Anterior cingulate cortex (tissue), 58 donors: Measurements from ENCODE around the gene IRGM.
"Not testable (repeated sequence)": the region's sequence is repeated elsewhere in the genome, so short reads cannot be mapped to it uniquely, and the experiment has no call there.

Source experiments
- DNase-seq, 58 donors: peaks; one replicate each; lab custom pipeline; 2025; lab: John Stamatoyannopoulos, UW

Gene IRGM

GRCh38 chr5:150846308-150846653 lies at the start of gene IRGM:
IRGM (plus strand) TSS chr5:150846521; CDS start chr5:150848124, 1,603 bp downstream.
- not testable (repeated sequence) for DNase-seq

GRCh38 chr5:150797384-150797783 lies 48.9 kb upstream of the IRGM start:
- no peak for DNase-seq

GRCh38 chr5:150801117-150801927 lies 45.0 kb upstream of the IRGM start:
- peak in 5 of 58 donors; percentile 17 to 55 (median 44) for DNase-seq

- no peak for DNase-seq
Measured at GRCh38 chr5:150804388-150804787, 41.9 kb upstream of the IRGM start.

GRCh38 chr5:150809363-150809762 lies 37.0 kb upstream of the IRGM start:
- no peak for DNase-seq

- no peak for DNase-seq
Measured at GRCh38 chr5:150815010-150815409, 31.3 kb upstream of the IRGM start.

- DNase-seq: no peak
Measured at GRCh38 chr5:150816946-150817345, 29.4 kb upstream of the IRGM start.

- no peak for DNase-seq
Measured at GRCh38 chr5:150829744-150830143, 16.6 kb upstream of the IRGM start.

GRCh38 chr5:150831821-150832220 lies 14.5 kb upstream of the IRGM start:
- DNase-seq: not testable (repeated sequence)

GRCh38 chr5:150836064-150836463 lies 10.3 kb upstream of the IRGM start:
- DNase-seq: no peak

GRCh38 chr5:150836703-150837102 lies 9.6 kb upstream of the IRGM start:
- DNase-seq: no peak

GRCh38 chr5:150845185-150845859 lies 999 bp upstream of the IRGM start:
- DNase-seq: not testable (repeated sequence)

- DNase-seq: peak in 9 of 58 donors; percentile 1 to 51 (median 7)
Measured at GRCh38 chr5:150846654-150847333, 473 bp downstream of the IRGM start.

- no peak for DNase-seq
Measured at GRCh38 chr5:150847334-150847695, 994 bp downstream of the IRGM start.

GRCh38 chr5:150848271-150848670 lies 1.9 kb downstream of the IRGM start:
- DNase-seq: no peak

- DNase-seq: no peak
Measured at GRCh38 chr5:150851039-150851438, 4.7 kb downstream of the IRGM start.

GRCh38 chr5:150853561-150853960 lies 7.2 kb downstream of the IRGM start:
- DNase-seq: no peak

- not testable (repeated sequence) for DNase-seq
Measured at GRCh38 chr5:150856700-150857099, 10.4 kb downstream of the IRGM start.

- DNase-seq: no peak
Measured at GRCh38 chr5:150860246-150860821, 14.0 kb downstream of the IRGM start.

GRCh38 chr5:150862070-150862469 lies 15.7 kb downstream of the IRGM start:
- no peak for DNase-seq

GRCh38 chr5:150879358-150879757 lies 33.0 kb downstream of the IRGM start:
- no peak for DNase-seq
